Middle frontal gyrus (tissue), 1 donor: Measurements from ENCODE around the gene SEBOX.

Experiments
- DNase-seq: peaks from one replicate; pipeline ENCODE4 v3.0.0-alpha.2; 2015; ENCODE audit warnings: low spot score; ENCODE audit errors: extremely low spot score

The SEBOX gene

GRCh38 chr17:28394337-28395116, 29.5 kb upstream of the SEBOX start:
- DNase-seq: no peak

- DNase-seq: no peak
These were observed 27.5 kb upstream of the SEBOX start for GRCh38 chr17:28392491-28392890.

- DNase-seq: no peak
These were observed 26.4 kb upstream of the SEBOX start for GRCh38 chr17:28391401-28391800.

GRCh38 chr17:28390984-28391383, 26.0 kb upstream of the SEBOX start:
- no peak for DNase-seq

GRCh38 chr17:28390563-28390962, 25.6 kb upstream of the SEBOX start:
- no peak for DNase-seq

GRCh38 chr17:28390141-28390540, 25.1 kb upstream of the SEBOX start:
- no peak for DNase-seq

GRCh38 chr17:28388106-28388505, 23.1 kb upstream of the SEBOX start:
- no peak for DNase-seq

- DNase-seq: no peak
These were observed 21.4 kb upstream of the SEBOX start for GRCh38 chr17:28386391-28386790.

- DNase-seq: no peak
These were observed 20.4 kb upstream of the SEBOX start for GRCh38 chr17:28385406-28385805.

GRCh38 chr17:28385037-28385400, 20.0 kb upstream of the SEBOX start:
- DNase-seq: no peak

- no peak for DNase-seq
These were observed 19.5 kb upstream of the SEBOX start for GRCh38 chr17:28384281-28385036.

GRCh38 chr17:28381141-28381825, 16.3 kb upstream of the SEBOX start:
- no peak for DNase-seq

GRCh38 chr17:28379814-28380801, 15.1 kb upstream of the SEBOX start:
- no peak for DNase-seq

- DNase-seq: no peak
These were observed 7.9 kb upstream of the SEBOX start for GRCh38 chr17:28372945-28373274.

GRCh38 chr17:28372203-28372944, 7.4 kb upstream of the SEBOX start:
- no peak for DNase-seq

- peak; percentile 61 for DNase-seq
These were observed 6.5 kb upstream of the SEBOX start, which contains the start of gene SARM1 for GRCh38 chr17:28371245-28372202. SARM1 (plus strand) TSS chr17:28371694; CDS start chr17:28372033, 339 bp downstream.

- DNase-seq: no peak
These were observed 5.7 kb upstream of the SEBOX start for GRCh38 chr17:28370744-28371103.

- no peak for DNase-seq
These were observed 5.2 kb upstream of the SEBOX start, which contains the start of gene VTN for GRCh38 chr17:28370035-28370743. VTN (minus strand) TSS chr17:28370307; CDS start chr17:28370203, 104 bp downstream.

- no peak for DNase-seq
These were observed 4.7 kb upstream of the SEBOX start for GRCh38 chr17:28369684-28370034.
